Tibial nerve (tissue), 4 donors: ENCODE data around the gene CPNE9. TPM values are rescaled to one million over a fixed set of nuclear protein-coding genes. Genes with fewer than 3 reads are reported as not detected.

ENCODE experiments used
- DNase-seq, 2 donors: peaks; one replicate each; pipeline ENCODE4 v3.0.0-alpha.2; 2019; ENCODE audit warnings: low spot score in 2 of 2
- H3K27ac ChIP-seq, 4 donors: fragments of 200-600 bp; sonication (generic) in 3 of 4; one replicate each; pipeline ENCODE4 v1.5.1; 2017 to 2019; ENCODE audit warnings: mild to moderate bottlenecking in 1 of 4
- H3K27me3 ChIP-seq, 2 donors: fragments of 200-600 bp; sonication (generic) in 1 of 2; one replicate each; pipeline versions ENCODE4 v1.5.1 to v1.6.0; 2017 to 2019
- H3K36me3 ChIP-seq, 3 donors: fragments of 200-600 bp; sonication (generic); one replicate each; pipeline ENCODE4 v1.5.1; 2018 to 2019
- H3K4me1 ChIP-seq, 4 donors: fragments of 200-600 bp; sonication (generic) in 3 of 4; one replicate each; pipeline ENCODE4 v1.5.1; 2017 to 2019
- H3K4me3 ChIP-seq, 4 donors: fragments of 200-600 bp; sonication (generic) in 3 of 4; one replicate each; pipeline ENCODE4 v1.5.1; 2017 to 2019; ENCODE audit warnings: mild to moderate bottlenecking in 1 of 4, moderate library complexity in 1 of 4
- H3K9me3 ChIP-seq, 4 donors: fragments of 200-600 bp; sonication (generic) in 3 of 4; one replicate each; pipeline ENCODE4 v1.5.1; 2017 to 2019
- CTCF ChIP-seq, 5 experiments: fragments of 200-600 bp in 3 of 5; fragments of 450-650 bp in 2 of 5; sonication (generic) in 3 of 5; IDR thresholded peaks; one replicate each; pipeline ENCODE4 v1.5.1; 2016 to 2019; ENCODE audit warnings: antibody characterized with exemption in 5 of 5, mild to moderate bottlenecking in 3 of 5, moderate library complexity in 2 of 5
- EP300 ChIP-seq, 2 donors: sonication (generic); formaldehyde crosslinking; IDR thresholded peaks; one replicate each; pipeline ENCODE4 v1.6.1; 2017; ENCODE audit warnings: antibody characterized with exemption in 2 of 2, mild to moderate bottlenecking in 1 of 2
- POLR2A ChIP-seq, 2 donors: fragments of 450-650 bp; IDR thresholded peaks; one replicate each; pipeline ENCODE4 v1.6.1; 2017; ENCODE audit warnings: antibody characterized with exemption in 2 of 2, mild to moderate bottlenecking in 2 of 2, moderate library complexity in 2 of 2
- WGBS, 2 donors: methylation state at CpG; one replicate each; pipeline ENCODE4 v1.1.5; 2018; 5-methylcytosine and 5-hydroxymethylcytosine counted together
- total RNA-seq, 4 donors: library from RNA; depleted of rRNA; stranded (reverse); fragments of >200 nt; gene quantifications; one replicate each; pipeline ENCODE4 v1.1.0, GENCODE V29; 2016

CPNE9 gene
- total RNA-seq, 4 donors from 2014 or later: not detected

DNA sequence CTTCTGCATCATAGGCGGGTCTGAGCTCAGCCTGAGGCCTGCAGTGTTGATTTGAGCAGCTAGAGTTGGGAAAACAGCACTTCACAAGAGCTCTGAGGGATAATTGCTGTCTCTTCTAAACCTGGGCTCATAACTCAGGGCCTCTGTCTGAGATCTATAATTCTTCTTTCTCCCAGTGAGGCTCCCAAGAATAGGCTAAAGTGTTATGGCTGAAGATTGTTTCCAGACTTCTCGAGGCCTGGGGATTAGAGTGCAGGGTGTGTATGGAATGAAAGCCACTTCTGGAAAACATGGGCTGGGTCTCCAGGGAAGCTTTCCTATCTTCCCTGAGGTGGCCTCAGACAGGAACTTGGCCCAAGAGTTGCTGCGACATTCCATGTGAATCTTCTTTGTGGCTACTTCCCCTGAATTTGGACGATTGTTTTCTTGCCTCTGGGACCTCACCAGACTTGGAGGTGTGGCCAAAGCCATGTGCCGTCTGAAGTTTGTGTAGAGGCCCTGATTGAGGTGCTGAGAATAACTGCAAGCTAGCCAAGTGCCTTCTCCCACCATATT lies 27.8 kb upstream of the CPNE9 start:
- Histone ChIP-seq H3K27me3 (no peaks in the 10 kb centered on the region), H3K36me3 (peaks cover 2 to 100% (median 44%) of the 10 kb centered on the region in 3 donors), H3K4me1 (peaks cover 0 to 1% (median under 1%) of the 10 kb centered on the region in 4 donors), H3K4me3 (no peak overlapping the region), H3K27ac (no peak overlapping the region), H3K9me3 (no peaks in the 10 kb centered on the region)
- 53 to 58% methylated on average over 5 of the region's 5 CpGs for WGBS, 2 donors
- TF ChIP-seq POLR2A (IDR thresholded peaks at IDR 0.05): no peak
- TF ChIP-seq EP300 (IDR thresholded peaks at IDR 0.05): no peak
- no peak for TF ChIP-seq CTCF (IDR thresholded peaks at IDR 0.05)
- no peak for DNase-seq

- Histone ChIP-seq H3K36me3 (peaks cover 3 to 100% (median 41%) of the 10 kb centered on the region in 3 donors), H3K27ac (peak overlapping the region in 2 of 4 donors; percentile 34 to 62), H3K27me3 (no peaks in the 10 kb centered on the region), H3K9me3 (no peaks in the 10 kb centered on the region), H3K4me1 (no peaks in the 10 kb centered on the region), H3K4me3 (no peak overlapping the region)
- DNase-seq: no peak
- TF ChIP-seq CTCF (IDR thresholded peaks at IDR 0.05) (no peak), EP300 (IDR thresholded peaks at IDR 0.05) (no peak), POLR2A (IDR thresholded peaks at IDR 0.05) (no peak)
- WGBS, 2 donors: 53 to 58% methylated on average over 6 of the region's 6 CpGs
These were observed 26.8 kb upstream of the CPNE9 start for GRCh38 chr3:9676785-9677184.

GRCh38 chr3:9678493-9678892 lies 25.1 kb upstream of the CPNE9 start:
- TF ChIP-seq CTCF (IDR thresholded peaks at IDR 0.05): no peak
- no peak for TF ChIP-seq EP300 (IDR thresholded peaks at IDR 0.05)
- TF ChIP-seq POLR2A (IDR thresholded peaks at IDR 0.05): no peak
- peaks cover 9 to 100% (median 55%) of the 10 kb centered on the region in 3 donors for H3K36me3 ChIP-seq
- H3K9me3 ChIP-seq: no peaks in the 10 kb centered on the region
- DNase-seq: no peak
- H3K27me3 ChIP-seq: no peaks in the 10 kb centered on the region
- no peak overlapping the region for H3K4me3 ChIP-seq
- no peaks in the 10 kb centered on the region for H3K4me1 ChIP-seq
- no peak overlapping the region for H3K27ac ChIP-seq
- 65 to 67% methylated on average over 3 of the region's 3 CpGs for WGBS, 2 donors

- H3K27me3 ChIP-seq: no peaks in the 10 kb centered on the region
- 93 to 97% methylated on average over 6 of the region's 6 CpGs for WGBS, 2 donors
- peaks cover 9 to 100% (median 64%) of the 10 kb centered on the region in 3 donors for H3K36me3 ChIP-seq
- H3K4me3 ChIP-seq: no peak overlapping the region
- no peak for DNase-seq
- no peaks in the 10 kb centered on the region for H3K9me3 ChIP-seq
- H3K27ac ChIP-seq: no peak overlapping the region
- TF ChIP-seq CTCF (IDR thresholded peaks at IDR 0.05) (no peak), POLR2A (IDR thresholded peaks at IDR 0.05) (no peak), EP300 (IDR thresholded peaks at IDR 0.05) (no peak)
- no peaks in the 10 kb centered on the region for H3K4me1 ChIP-seq
These were observed 24.1 kb upstream of the CPNE9 start for GRCh38 chr3:9679476-9680080.

- 94 to 95% methylated on average over 7 of the region's 7 CpGs for WGBS, 2 donors
- TF ChIP-seq CTCF (IDR thresholded peaks at IDR 0.05) (no peak), POLR2A (IDR thresholded peaks at IDR 0.05) (no peak), EP300 (IDR thresholded peaks at IDR 0.05) (no peak)
- no peak overlapping the region for H3K4me3 ChIP-seq
- H3K36me3 ChIP-seq: peaks cover 9 to 100% (median 73%) of the 10 kb centered on the region in 3 donors
- H3K27ac ChIP-seq: no peak overlapping the region
- H3K9me3 ChIP-seq: no peaks in the 10 kb centered on the region
- H3K27me3 ChIP-seq: no peaks in the 10 kb centered on the region
- DNase-seq: no peak
- no peaks in the 10 kb centered on the region for H3K4me1 ChIP-seq
These were observed 22.5 kb upstream of the CPNE9 start for GRCh38 chr3:9681011-9681722.
